GM19438 (cell line): Measurements from ENCODE around the gene GRAP2.

Experiments
- ATAC-seq: cut with Tn5 transposase; IDR thresholded peaks from one replicate; pipeline ENCODE4 v1.9.1; 2021; ENCODE audit warnings: low read depth; ENCODE audit not compliant: unreplicated experiment

Gene GRAP2

DNA sequence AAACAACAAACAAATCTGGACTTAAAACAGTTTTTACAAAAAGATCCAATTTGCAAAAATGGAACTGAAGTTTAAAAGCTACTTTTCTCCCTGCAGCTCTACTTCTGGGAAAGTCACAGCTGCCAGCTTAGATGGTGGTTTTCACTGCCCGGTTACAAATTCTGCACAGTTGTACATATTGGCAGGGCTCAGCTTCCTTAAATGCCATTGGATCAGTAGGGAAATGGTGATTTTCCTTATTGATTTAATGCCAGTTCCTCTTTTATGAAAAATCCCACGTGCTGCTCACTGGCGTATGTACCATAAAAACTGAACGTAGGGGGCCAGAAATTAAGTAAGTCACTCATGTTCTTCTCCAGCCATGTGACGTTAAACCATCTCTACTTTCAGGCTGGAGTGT lies 22.8 kb downstream of the GRAP2 start:
- no peak for ATAC-seq

DNA sequence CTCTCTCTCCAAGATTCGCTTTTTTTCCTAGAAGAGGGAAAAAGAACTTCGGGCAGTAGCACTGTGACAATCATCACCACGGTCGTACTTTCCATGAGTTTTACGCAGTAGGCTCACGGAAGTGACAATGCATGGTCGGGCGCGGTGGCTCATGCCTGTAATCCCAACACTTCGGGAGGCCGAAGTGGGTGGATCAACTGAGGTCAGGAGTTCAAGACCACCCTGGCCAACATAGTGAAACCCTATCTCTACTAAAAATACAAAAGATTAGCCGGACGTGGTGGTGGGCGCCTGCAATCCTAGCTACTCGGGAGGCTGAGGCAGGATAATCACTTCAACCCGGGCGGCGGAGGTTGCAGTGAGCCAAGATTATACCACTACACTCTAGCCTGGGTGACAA lies 23.4 kb downstream of the GRAP2 start:
- no peak for ATAC-seq

DNA sequence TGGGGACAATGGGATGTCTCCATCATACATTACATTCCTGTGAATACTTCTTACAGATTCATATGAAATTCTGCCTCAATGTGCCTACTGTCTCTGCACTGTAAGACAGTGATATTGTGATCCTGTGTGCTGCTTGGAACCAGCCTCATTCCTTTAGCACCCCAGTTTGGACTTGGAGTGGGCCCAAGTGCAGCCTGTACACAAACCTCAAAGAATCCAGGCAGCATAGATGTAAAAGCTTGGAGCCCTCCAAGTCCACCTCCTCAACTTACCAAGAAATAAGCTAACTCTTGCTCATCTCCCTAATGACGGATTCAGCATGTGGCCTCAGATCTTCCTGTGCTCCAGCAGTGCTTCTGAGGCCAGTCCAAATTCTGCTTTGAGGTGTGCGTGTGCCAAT lies 24.4 kb downstream of the GRAP2 start:
- no peak for ATAC-seq

DNA sequence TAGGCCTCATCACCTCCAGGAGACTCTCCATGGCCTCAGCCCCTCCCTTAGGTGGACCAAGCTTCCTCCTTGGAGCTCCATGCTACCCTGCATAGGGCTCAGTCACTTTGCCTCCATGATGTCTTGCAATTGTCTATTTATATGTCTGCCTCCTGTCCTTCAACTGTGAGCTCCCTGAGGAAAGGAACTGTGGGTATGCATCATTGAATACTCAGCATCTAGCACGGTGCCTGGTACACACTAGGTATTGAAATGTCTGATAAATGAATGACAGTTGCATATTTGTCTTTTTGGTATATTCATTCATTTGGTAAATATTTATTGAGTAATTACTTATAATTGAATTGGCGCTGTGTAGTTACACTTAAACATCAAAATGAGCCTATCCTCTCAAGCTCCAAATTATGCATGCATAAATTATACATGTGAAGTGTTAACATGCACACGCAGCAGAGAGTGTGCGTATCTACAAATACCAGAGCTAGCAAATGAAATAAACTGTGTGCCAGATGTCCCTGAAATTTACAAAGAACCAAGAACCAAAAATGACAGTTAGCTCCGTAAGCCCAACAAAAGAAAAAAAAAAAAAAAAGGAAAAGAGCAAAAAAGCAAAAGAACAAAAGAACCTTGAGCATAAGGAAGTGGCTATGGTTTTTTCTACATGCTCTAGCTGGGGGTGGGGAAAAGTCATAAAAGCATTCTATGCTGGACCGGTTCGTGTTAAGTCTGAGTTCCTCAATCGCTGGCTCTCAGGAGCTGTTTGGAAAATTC lies 25.2 kb downstream of the GRAP2 start:
- no peak for ATAC-seq

DNA sequence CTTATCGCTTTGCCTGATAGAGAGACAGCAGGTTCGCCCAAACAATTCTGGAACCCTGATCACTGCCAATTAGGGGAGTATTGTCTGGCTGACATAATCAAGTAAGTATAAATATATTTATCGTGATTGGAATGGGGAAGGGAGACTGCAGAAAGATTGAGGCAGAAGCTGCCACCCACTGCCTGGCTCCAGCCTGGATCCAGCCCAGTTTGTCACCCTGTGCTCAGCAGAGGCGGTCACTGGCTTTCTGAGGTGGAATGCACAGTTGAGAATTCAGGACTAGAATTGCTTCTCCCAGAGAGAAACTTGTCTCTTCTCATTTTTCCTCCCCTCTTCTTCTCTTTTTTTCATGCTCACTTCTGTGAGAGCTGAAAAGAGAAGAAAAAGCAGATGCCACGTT lies 25.9 kb downstream of the GRAP2 start:
- no peak for ATAC-seq

DNA sequence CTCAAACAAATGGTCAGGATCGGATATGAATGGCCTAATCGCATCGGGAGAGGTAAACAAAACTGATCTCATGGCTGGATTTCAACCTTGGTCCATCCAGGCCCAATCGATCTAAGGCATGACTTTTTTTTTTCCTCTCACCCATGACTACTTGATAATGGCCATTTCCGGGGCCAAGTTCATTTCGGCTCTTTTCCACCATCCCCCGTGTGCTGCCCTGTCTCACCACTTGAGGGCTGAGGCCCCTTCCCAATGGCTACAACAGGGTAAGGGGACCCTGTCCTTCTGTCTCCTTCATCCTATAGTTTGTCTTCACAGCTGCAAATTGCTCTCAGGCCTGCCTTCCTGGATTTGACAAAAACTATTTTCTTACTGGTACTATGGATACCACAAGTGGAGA lies 26.7 kb downstream of the GRAP2 start:
- no peak for ATAC-seq

GRCh38 chr22:39928536-39929520 lies 27.9 kb downstream of the GRAP2 start:
- ATAC-seq = no peak

DNA sequence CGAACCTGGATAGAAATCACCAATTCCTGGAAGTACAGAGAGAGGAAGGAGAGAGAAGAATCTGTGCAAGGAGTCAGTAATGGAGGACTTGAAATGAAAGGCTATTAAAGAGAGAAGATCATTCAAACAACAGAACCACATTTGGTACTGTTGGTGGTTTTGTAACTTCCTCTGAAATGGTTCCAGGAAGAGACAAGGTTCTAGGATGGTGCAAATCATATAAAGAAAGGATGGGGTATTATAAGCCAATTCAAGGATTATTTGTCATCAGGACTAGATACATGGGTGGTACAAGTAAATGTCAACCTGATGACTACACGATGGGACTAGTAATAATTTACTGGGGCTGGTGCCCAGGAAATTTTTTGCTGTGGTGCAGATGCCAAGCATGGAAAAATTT lies 30.4 kb downstream of the GRAP2 start:
- no peak for ATAC-seq

GRCh38 chr22:39932166-39932565 lies 31.3 kb downstream of the GRAP2 start:
- ATAC-seq = no peak

DNA sequence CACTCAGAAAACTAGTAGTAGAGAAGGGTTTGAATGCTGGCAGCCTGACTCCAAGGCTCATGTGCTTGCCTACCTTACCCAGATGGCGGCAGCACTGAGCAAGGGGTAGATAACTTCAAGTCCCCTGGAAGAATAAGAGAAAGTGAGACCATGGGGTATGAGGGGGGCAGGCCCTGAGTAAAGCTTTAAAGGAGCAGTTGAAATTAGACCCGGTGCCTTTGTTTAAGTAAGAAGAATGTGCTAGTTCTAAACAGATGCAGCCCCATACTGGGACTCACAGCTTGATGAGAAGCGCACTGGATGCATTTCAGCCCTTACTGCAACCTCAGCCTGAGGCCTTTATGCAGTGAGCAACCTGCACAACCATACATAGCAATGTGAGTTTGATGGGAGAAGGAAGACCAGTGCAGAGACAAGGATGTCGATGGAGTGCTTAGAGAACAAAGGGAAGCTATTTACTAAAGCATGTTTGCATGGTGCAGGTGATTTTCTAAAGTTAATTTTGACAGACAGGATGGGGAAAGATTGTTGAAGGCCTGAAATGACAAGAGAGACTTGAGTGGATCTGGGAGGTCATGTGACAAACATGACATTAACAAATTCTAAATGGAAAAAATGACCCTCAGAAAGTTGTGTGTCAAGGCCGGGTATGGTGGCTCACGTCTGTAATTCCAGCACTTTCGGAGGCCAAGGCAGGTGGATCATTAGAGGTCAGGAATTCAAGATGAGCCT lies 32.2 kb downstream of the GRAP2 start:
- no peak for ATAC-seq

- ATAC-seq = no peak
These were observed 32.9 kb downstream of the GRAP2 start for GRCh38 chr22:39933741-39934140.

- ATAC-seq = no peak
These were observed 34.2 kb downstream of the GRAP2 start for GRCh38 chr22:39935116-39935515.

DNA sequence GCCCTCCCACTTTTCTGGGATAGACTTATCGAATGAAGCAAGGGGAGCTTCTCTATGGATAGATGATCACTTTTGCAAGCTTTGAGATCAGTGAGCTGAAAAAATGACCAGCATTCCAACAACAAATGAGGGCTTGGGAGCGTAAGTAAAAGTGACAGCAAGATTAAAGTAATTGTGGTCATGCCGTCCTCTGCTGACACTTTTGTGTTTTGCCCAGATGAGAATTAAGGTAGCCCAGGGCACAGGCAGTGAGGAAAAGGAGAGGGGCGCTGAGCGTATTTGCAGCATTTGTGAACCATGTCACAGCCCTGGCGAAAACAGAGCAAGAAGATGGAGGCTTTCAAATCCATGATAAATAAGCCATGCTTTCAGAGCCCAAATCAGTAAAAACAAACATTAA lies 34.7 kb downstream of the GRAP2 start:
- no peak for ATAC-seq

DNA sequence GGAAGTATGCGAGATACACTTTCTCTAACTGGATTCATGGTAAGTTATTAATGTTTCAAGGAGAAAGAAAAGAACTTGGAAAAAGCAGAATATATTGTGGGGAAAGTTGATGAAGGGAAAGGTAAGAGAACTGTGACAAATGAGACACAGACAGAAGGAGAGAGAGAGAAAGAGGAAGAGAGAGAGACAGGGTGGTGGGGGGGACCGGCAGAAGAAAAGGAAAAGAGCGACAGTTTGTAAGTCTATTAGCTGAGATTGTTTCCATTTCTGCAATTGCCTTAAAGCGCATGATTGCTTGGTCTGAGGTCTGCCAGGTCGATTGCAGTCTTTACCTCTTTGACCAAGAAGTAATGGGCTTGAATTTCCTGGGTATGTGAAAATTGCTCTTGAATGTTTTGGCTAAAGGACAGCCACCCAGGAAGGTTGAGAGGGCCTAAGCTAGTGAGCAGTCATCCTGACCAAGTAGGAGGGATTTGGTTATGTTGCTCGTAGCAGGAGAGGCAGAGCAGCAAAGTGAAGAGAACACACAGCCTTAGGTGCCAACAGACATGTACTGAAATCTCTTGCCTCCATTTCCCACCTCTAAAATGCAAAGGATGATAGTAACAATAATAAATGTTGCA lies 35.8 kb downstream of the GRAP2 start:
- no peak for ATAC-seq

- ATAC-seq = no peak
These were observed 37.0 kb downstream of the GRAP2 start for GRCh38 chr22:39937906-39938305.

DNA sequence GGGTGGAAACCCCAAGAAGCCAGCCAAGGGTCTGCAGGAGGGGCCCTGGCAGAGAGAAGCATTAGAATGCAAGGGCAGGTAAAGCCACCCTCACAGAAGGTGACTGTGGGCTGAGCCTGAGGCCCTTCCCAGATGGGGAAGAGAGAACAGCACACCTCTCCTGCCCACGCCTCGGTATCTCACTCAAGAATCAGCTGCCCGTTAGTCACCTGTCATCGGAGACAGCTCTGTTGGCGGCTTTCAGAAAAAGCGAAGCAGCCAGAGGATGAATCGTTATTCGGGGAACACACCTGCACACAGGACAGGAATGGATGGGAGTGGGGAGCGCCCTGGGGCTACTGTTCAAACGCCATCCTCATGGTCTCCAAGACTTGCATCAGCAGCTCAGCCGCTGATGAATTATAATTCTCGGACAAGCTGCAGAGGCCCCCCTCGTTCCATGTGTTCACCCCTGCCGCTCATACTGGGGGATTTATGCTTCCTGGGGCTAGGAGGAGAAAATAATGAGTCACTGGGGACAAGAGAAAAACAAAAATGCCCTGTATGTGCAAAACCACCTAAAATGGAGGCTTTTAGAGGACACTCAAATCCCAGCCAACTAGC lies 37.7 kb downstream of the GRAP2 start:
- ATAC-seq = no peak

- ATAC-seq = no peak
These were observed 38.9 kb downstream of the GRAP2 start for GRCh38 chr22:39939830-39940229.

- no peak for ATAC-seq
These were observed 39.9 kb downstream of the GRAP2 start for GRCh38 chr22:39940757-39941305.

GRCh38 chr22:39941601-39942000 lies 40.7 kb downstream of the GRAP2 start:
- ATAC-seq = no peak
